IMR-90 (cell line): ENCODE measurements around the gene RSF1. TPM values are rescaled to one million over a fixed set of nuclear protein-coding genes. Genes with fewer than 3 reads are reported as not detected.

ENCODE experiments used
- ATAC-seq: fragments of 200-7000 bp; cut with Tn5 transposase; 2 replicates; pipeline ENCODE4 v1.9.1; 2020; ENCODE audit warnings: low read depth, mild to moderate bottlenecking, moderate library complexity
- BruUV-seq: library from RNA; stranded (reverse); fragments of 400-500 nt; replicated peaks from 2 replicates; lab custom pipeline; 2021; lab: Mats Ljungman, UMichigan
- CTCF ChIA-PET: fragments of 300-600 bp; formaldehyde crosslinking; extraction: SDS; loops from one replicate; lab custom pipeline; 2021; ENCODE audit warnings: antibody characterized with exemption; lab: Yijun Ruan, JAX
- POLR2A ChIA-PET: fragments of 300-600 bp; sonication (Branson Sonifier 250); formaldehyde crosslinking; loops from one replicate; lab custom pipeline; 2022; ENCODE audit warnings: antibody characterized with exemption; ENCODE audit not compliant: unreplicated experiment; lab: Charles Lee
- DNase-seq: peaks from one replicate; pipeline ENCODE4 v3.0.0; 2013
- H2AFZ ChIP-seq: replicated peaks from 2 replicates; pipeline ENCODE3; 2013; ENCODE audit warnings: low read length, mild to moderate bottlenecking; ENCODE audit not compliant: poor library complexity
- H2AK5ac ChIP-seq: 2 replicates; pipeline ENCODE4 v1.6.1; 2013; ENCODE audit warnings: low read depth, low read length, inconsistent platforms
- H2AK9ac ChIP-seq: replicated peaks from 2 replicates; pipeline ENCODE3; 2013; ENCODE audit warnings: mild to moderate bottlenecking, low read depth, low read length, moderate library complexity; ENCODE audit not compliant: poor library complexity
- H2BK120ac ChIP-seq: 2 replicates; pipeline ENCODE4 v1.6.1; 2013; ENCODE audit warnings: low read depth, low read length, inconsistent platforms
- H2BK15ac ChIP-seq: 3 replicates; pipeline ENCODE4 v1.6.1; 2013; ENCODE audit warnings: low read depth, low read length, inconsistent platforms
- H2BK20ac ChIP-seq: 2 replicates; pipeline ENCODE4 v1.6.1; 2013; ENCODE audit warnings: low read depth, mild to moderate bottlenecking, inconsistent platforms, low read length, moderate library complexity
- H2BK5ac ChIP-seq: 2 replicates; pipeline ENCODE4 v1.6.1; 2013; ENCODE audit warnings: mild to moderate bottlenecking, low read depth, low read length, inconsistent platforms; ENCODE audit not compliant: poor library complexity, severe bottlenecking
- H3K14ac ChIP-seq: replicated peaks from 2 replicates; pipeline ENCODE4 v1.6.1; 2013; ENCODE audit warnings: low read depth, low read length, inconsistent platforms
- H3K18ac ChIP-seq: 2 replicates; pipeline ENCODE4 v1.6.1; 2013; ENCODE audit warnings: low read depth, low read length, control low read depth
- H3K23ac ChIP-seq: 2 replicates; pipeline ENCODE4 v1.6.1; 2013; ENCODE audit warnings: low read depth, low read length, inconsistent platforms
- H3K27ac ChIP-seq: 2 replicates; pipeline ENCODE4 v1.5.1; 2013; ENCODE audit warnings: mild to moderate bottlenecking, control low read depth, low read length; ENCODE audit not compliant: insufficient read depth
- H3K27me3 ChIP-seq: 2 replicates; pipeline ENCODE4 v1.6.1; 2013; ENCODE audit warnings: low read length; ENCODE audit not compliant: control insufficient read depth, insufficient read depth
- H3K36me3 ChIP-seq: 2 replicates; pipeline ENCODE4 v1.6.1; 2013; ENCODE audit warnings: low read length, mixed read lengths; ENCODE audit not compliant: control insufficient read depth, insufficient read depth
- H3K4ac ChIP-seq: 2 replicates; pipeline ENCODE4 v1.6.1; 2013; ENCODE audit warnings: low read depth, low read length, inconsistent platforms
- H3K4me1 ChIP-seq: 2 replicates; pipeline ENCODE4 v1.6.1; 2013; ENCODE audit warnings: low read length, mixed read lengths; ENCODE audit not compliant: control insufficient read depth, insufficient read depth
- H3K4me2 ChIP-seq: 2 replicates; pipeline ENCODE4 v1.6.1; 2013; ENCODE audit warnings: low read depth, mild to moderate bottlenecking, control low read depth, low read length, moderate library complexity
- H3K4me3 ChIP-seq: 2 replicates; pipeline ENCODE4 v1.5.1; 2013; ENCODE audit warnings: low read depth, mild to moderate bottlenecking, control low read depth, low read length, moderate library complexity; ENCODE audit not compliant: insufficient read depth
- H3K56ac ChIP-seq: 2 replicates; pipeline ENCODE4 v1.6.1; 2013; ENCODE audit warnings: low read length, inconsistent platforms; ENCODE audit not compliant: insufficient read depth; ENCODE audit errors: extremely low read depth
- H3K79me1 ChIP-seq, 2 experiments: 2 replicates each; pipeline ENCODE4 v1.6.1; 2013; ENCODE audit warnings: low read length in 2 of 2, inconsistent platforms in 1 of 2, low read depth in 1 of 2
- H3K9ac ChIP-seq: 2 replicates; pipeline ENCODE4 v1.6.1; 2013; ENCODE audit warnings: low read depth, low read length, control low read depth
- H3K9me1 ChIP-seq: 2 replicates; pipeline ENCODE4 v1.6.1; 2013; ENCODE audit warnings: low read length, inconsistent platforms; ENCODE audit not compliant: insufficient read depth
- H3K9me3 ChIP-seq: 2 replicates; pipeline ENCODE4 v1.6.1; 2013; ENCODE audit warnings: low read length; ENCODE audit not compliant: control insufficient read depth, insufficient read depth
- H4K20me1 ChIP-seq: 2 replicates; pipeline ENCODE4 v1.6.1; 2013; ENCODE audit warnings: low read length, inconsistent platforms; ENCODE audit not compliant: insufficient read depth
- H4K5ac ChIP-seq: 2 replicates; pipeline ENCODE4 v1.6.1; 2013; ENCODE audit warnings: mild to moderate bottlenecking, low read depth, low read length, control low read depth
- H4K8ac ChIP-seq, 2 experiments: 2 replicates each; pipeline ENCODE4 v1.6.1; 2013; ENCODE audit warnings: low read depth in 2 of 2, low read length in 2 of 2, control low read depth in 1 of 2, inconsistent platforms in 1 of 2
- H4K91ac ChIP-seq: 2 replicates; pipeline ENCODE4 v1.6.1; 2013; ENCODE audit warnings: low read depth, low read length, inconsistent platforms; ENCODE audit not compliant: insufficient read depth
- BHLHE40 ChIP-seq: fragments of 150-350 bp; IDR thresholded peaks from 2 replicates; pipeline ENCODE4 v1.6.1; 2016; ENCODE audit warnings: mild to moderate bottlenecking, low read depth, low read length
- CEBPB ChIP-seq: IDR thresholded peaks from 2 replicates; pipeline ENCODE4 v1.6.1; 2012; ENCODE audit warnings: low read depth, low read length, improper control_type of control experiment
- CHD1 ChIP-seq: IDR thresholded peaks from 2 replicates; pipeline ENCODE4 v1.6.1; 2012; ENCODE audit warnings: low read depth, low read length, improper control_type of control experiment
- FOS ChIP-seq: fragments of 150-350 bp; IDR thresholded peaks from 2 replicates; pipeline ENCODE4 v1.6.1; 2016; ENCODE audit warnings: low read depth, low read length
- MAFK ChIP-seq: IDR thresholded peaks from 2 replicates; pipeline ENCODE4 v1.6.1; 2012; ENCODE audit warnings: low read depth, low read length, improper control_type of control experiment
- MAZ ChIP-seq: IDR thresholded peaks from 2 replicates; pipeline ENCODE4 v1.6.1; 2012; ENCODE audit warnings: low read depth, mild to moderate bottlenecking, low read length, improper control_type of control experiment, moderate library complexity, borderline replicate concordance
- MXI1 ChIP-seq: IDR thresholded peaks from 2 replicates; pipeline ENCODE4 v1.6.1; 2012; ENCODE audit warnings: low read depth, mild to moderate bottlenecking, low read length, moderate library complexity, borderline replicate concordance
- NFE2L2 ChIP-seq: fragments of 150-350 bp; IDR thresholded peaks from 2 replicates; pipeline ENCODE4 v1.6.1; 2016; ENCODE audit warnings: low read depth, mild to moderate bottlenecking, low read length
- POLR2A ChIP-seq: IDR thresholded peaks from 2 replicates; pipeline ENCODE4 v1.6.1; 2012; ENCODE audit warnings: mild to moderate bottlenecking, low read depth, low read length
- RAD21 ChIP-seq: IDR thresholded peaks from 2 replicates; pipeline ENCODE4 v1.6.1; 2012; ENCODE audit warnings: low read length, improper control_type of control experiment
- RCOR1 ChIP-seq: IDR thresholded peaks from 2 replicates; pipeline ENCODE4 v1.6.1; 2012; ENCODE audit warnings: mild to moderate bottlenecking, low read length, improper control_type of control experiment; ENCODE audit not compliant: insufficient replicate concordance
- RFX5 ChIP-seq: IDR thresholded peaks from 2 replicates; pipeline ENCODE4 v1.8.0; 2012; ENCODE audit warnings: low read depth, mild to moderate bottlenecking, low read length, moderate library complexity
- SMC3 ChIP-seq: fragments of 150-350 bp; IDR thresholded peaks from 2 replicates; pipeline ENCODE4 v1.6.1; 2016; ENCODE audit warnings: low read depth, mild to moderate bottlenecking, antibody characterized with exemption, low read length, moderate library complexity
- WGBS, 2 experiments: methylation state at CpG; one replicate each; pipeline versions ENCODE4 v1.1.5 to v1.1.7; 2013; ENCODE audit warnings: missing lambda C conversion rate in 2 of 2; ENCODE audit not compliant: insufficient read length in 1 of 2; ENCODE audit errors: extremely low coverage in 2 of 2; 5-methylcytosine and 5-hydroxymethylcytosine counted together
- dilution Hi-C: fragments of 300-500 bp; cut with HindIII; formaldehyde crosslinking; loops from one replicate; pipeline ENCODE4 v1.14.3; 2018; ENCODE audit warnings: low sequenced_read_pairs; ENCODE audit not compliant: unreplicated experiment
- in situ Hi-C: fragments of 300-500 bp; cut with MboI; formaldehyde crosslinking; loops from 3 replicates; pipeline ENCODE4 v1.14.3; 2019; ENCODE audit warnings: low sequenced_read_pairs, inconsistent platforms, mixed read lengths
- intact Hi-C: fragments of 100-400 bp; cut with micrococcal nuclease; formaldehyde crosslinking; loops from 2 replicates; pipeline ENCODE4 v1.10.0; 2022
- polyA plus RNA-seq, 3 experiments: library from polyadenylated mRNA; depleted of rRNA; stranded (reverse); fragments of >200 nt; gene quantifications; 2 replicates each; pipeline ENCODE4 v1.2.3, GENCODE V29; 2012; ENCODE audit warnings: low replicate concordance in 1 of 3
- total RNA-seq: library from RNA; depleted of rRNA; stranded (reverse); fragments of >200 nt; gene quantifications from 2 replicates; pipeline ENCODE4 v1.2.3, GENCODE V29; 2012
- TF ChIP-seq, protein P1 (sequence below): fragments of 150-350 bp; IDR thresholded peaks from 2 replicates; pipeline ENCODE4 v1.6.1; 2017; ENCODE audit warnings: mild to moderate bottlenecking, antibody characterized with exemption, low read length, low read depth
- TF ChIP-seq, protein P2 (sequence below): conservative IDR thresholded peaks from 2 replicates; pipeline ENCODE4 v1.5.1; 2012; ENCODE audit warnings: mild to moderate bottlenecking, low read depth, low read length, improper control_type of control experiment
- TF ChIP-seq, protein P3 (sequence below): fragments of 150-350 bp; IDR thresholded peaks from 2 replicates; pipeline ENCODE4 v1.6.1; 2016; ENCODE audit warnings: low read depth, mild to moderate bottlenecking, low read length, moderate library complexity, borderline replicate concordance

The RSF1 gene
- total and polyA plus RNA-seq, 2 of the 4 experiments (the other 2 are of a cell fraction) = 13.9 to 18.5 TPM

- H4K91ac ChIP-seq = no peak overlapping the region
- no peaks in the 10 kb centered on the region for H3K27me3 ChIP-seq
- in situ Hi-C loops = no loop called here
- H2AFZ ChIP-seq = no peak overlapping the region
- H2BK5ac ChIP-seq = no peak overlapping the region
- H3K14ac ChIP-seq = no peak overlapping the region
- no peak overlapping the region for H3K27ac ChIP-seq
- no peaks in the 10 kb centered on the region for H3K4me1 ChIP-seq
- CTCF ChIA-PET = interaction anchor here (0.5 kb wide), 1 partner anchor 17 kb away, joined by 3 read pairs; no protein-coding TSS in a partner anchor
- no peaks in the 10 kb centered on the region for H4K20me1 ChIP-seq
- H2BK15ac ChIP-seq = no peak overlapping the region
- 99% methylated on average over 15 of the region's 26 CpGs; no CpG with 5 or more reads in 1 of the 2 experiments for WGBS, 2 experiments
- no peak for TF ChIP-seq FOS
- TF ChIP-seq RFX5 = no peak
- TF ChIP-seq NFE2L2 = no peak
- TF ChIP-seq, protein P1, sequence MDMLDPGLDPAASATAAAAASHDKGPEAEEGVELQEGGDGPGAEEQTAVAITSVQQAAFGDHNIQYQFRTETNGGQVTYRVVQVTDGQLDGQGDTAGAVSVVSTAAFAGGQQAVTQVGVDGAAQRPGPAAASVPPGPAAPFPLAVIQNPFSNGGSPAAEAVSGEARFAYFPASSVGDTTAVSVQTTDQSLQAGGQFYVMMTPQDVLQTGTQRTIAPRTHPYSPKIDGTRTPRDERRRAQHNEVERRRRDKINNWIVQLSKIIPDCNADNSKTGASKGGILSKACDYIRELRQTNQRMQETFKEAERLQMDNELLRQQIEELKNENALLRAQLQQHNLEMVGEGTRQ = no peak
- no peak for TF ChIP-seq MAZ
- TF ChIP-seq, protein P2, sequence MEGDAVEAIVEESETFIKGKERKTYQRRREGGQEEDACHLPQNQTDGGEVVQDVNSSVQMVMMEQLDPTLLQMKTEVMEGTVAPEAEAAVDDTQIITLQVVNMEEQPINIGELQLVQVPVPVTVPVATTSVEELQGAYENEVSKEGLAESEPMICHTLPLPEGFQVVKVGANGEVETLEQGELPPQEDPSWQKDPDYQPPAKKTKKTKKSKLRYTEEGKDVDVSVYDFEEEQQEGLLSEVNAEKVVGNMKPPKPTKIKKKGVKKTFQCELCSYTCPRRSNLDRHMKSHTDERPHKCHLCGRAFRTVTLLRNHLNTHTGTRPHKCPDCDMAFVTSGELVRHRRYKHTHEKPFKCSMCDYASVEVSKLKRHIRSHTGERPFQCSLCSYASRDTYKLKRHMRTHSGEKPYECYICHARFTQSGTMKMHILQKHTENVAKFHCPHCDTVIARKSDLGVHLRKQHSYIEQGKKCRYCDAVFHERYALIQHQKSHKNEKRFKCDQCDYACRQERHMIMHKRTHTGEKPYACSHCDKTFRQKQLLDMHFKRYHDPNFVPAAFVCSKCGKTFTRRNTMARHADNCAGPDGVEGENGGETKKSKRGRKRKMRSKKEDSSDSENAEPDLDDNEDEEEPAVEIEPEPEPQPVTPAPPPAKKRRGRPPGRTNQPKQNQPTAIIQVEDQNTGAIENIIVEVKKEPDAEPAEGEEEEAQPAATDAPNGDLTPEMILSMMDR = no peak
- TF ChIP-seq POLR2A = no peak
- TF ChIP-seq CEBPB = no peak
- TF ChIP-seq MXI1 = no peak
- no peak for TF ChIP-seq CHD1
- TF ChIP-seq, protein P3, sequence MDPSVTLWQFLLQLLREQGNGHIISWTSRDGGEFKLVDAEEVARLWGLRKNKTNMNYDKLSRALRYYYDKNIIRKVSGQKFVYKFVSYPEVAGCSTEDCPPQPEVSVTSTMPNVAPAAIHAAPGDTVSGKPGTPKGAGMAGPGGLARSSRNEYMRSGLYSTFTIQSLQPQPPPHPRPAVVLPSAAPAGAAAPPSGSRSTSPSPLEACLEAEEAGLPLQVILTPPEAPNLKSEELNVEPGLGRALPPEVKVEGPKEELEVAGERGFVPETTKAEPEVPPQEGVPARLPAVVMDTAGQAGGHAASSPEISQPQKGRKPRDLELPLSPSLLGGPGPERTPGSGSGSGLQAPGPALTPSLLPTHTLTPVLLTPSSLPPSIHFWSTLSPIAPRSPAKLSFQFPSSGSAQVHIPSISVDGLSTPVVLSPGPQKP = no peak
- TF ChIP-seq RCOR1 = no peak
- TF ChIP-seq SMC3 = no peak
- no peak for TF ChIP-seq RAD21
- TF ChIP-seq MAFK = no peak
- TF ChIP-seq BHLHE40 = no peak
- DNase-seq (no peak), ATAC-seq (no peak)
- H3K9ac ChIP-seq = no peak overlapping the region
- no peak overlapping the region for H2AK5ac ChIP-seq
- dilution Hi-C loops = no loop called here
- H4K5ac ChIP-seq = no peak overlapping the region
- no peak overlapping the region for H3K56ac ChIP-seq
- no peak overlapping the region for H3K4me3 ChIP-seq
- peaks cover 14 to 18% of the 10 kb centered on the region in 2 experiments; a peak in 3 of 4 replicates for H3K79me1 ChIP-seq
- no peak overlapping the region for H3K4me2 ChIP-seq
- BruUV-seq = no TSS peak
- H2AK9ac ChIP-seq = no peak overlapping the region
- no peaks in the 10 kb centered on the region for H3K9me1 ChIP-seq
- H3K23ac ChIP-seq = no peak overlapping the region
- H3K36me3 ChIP-seq = peaks cover 22% of the 10 kb centered on the region
- no peak overlapping the region for H2BK120ac ChIP-seq
- POLR2A ChIA-PET = no interaction called here
- no peak overlapping the region for H3K18ac ChIP-seq
- peaks cover 14% of the 10 kb centered on the region for H3K9me3 ChIP-seq
- intact Hi-C loops = no loop called here
- no peak overlapping the region for H2BK20ac ChIP-seq
- H4K8ac ChIP-seq = no peak overlapping the region
- no peak overlapping the region for H3K4ac ChIP-seq
Measured at GRCh38 chr11:77734890-77735289, 85.6 kb downstream of the RSF1 start.
